H1 (cell line): Measurements from ENCODE around the gene GOLGA3. TPM values are rescaled to one million over a fixed set of nuclear protein-coding genes. Genes with fewer than 3 reads are reported as not detected.

Source experiments
- HDAC6 ChIP-seq: IDR thresholded peaks from one replicate; pipeline ENCODE4 v1.7.1; 2012; ENCODE audit warnings: low read depth, mild to moderate bottlenecking, inconsistent platforms, low read length, moderate library complexity
- polyA plus RNA-seq, 7 experiments: library from polyadenylated mRNA; depleted of rRNA in 3 of 7; stranded (reverse) in 5 of 7; unstranded in 2 of 7; fragments of >200 nt in 5 of 7; fragments of 200-250 nt in 2 of 7; gene quantifications; 1 replicate in 5 of 7; 2 replicates in 1 of 7; 4 replicates in 1 of 7; pipeline versions ENCODE4 v1.2.1 to v1.2.3, GENCODE V29; 2011 to 2013; ENCODE audit warnings: missing spikeins in 2 of 7, mixed read lengths in 2 of 7
- total RNA-seq: library from RNA; stranded (reverse); fragmentation: NEBNext Ultra II Directional; extraction: Animal tissue kit (Norgen Biotek cat#: 25700); gene quantifications from 2 replicates; pipeline ENCODE4 v1.2.1, GENCODE V29; 2021

GOLGA3 gene
- total and polyA plus RNA-seq, 2 of the 8 experiments (the other 6 are each of a cell fraction or from before 2014, with no cell fraction given), result 6.4 to 33.1 TPM

DNA sequence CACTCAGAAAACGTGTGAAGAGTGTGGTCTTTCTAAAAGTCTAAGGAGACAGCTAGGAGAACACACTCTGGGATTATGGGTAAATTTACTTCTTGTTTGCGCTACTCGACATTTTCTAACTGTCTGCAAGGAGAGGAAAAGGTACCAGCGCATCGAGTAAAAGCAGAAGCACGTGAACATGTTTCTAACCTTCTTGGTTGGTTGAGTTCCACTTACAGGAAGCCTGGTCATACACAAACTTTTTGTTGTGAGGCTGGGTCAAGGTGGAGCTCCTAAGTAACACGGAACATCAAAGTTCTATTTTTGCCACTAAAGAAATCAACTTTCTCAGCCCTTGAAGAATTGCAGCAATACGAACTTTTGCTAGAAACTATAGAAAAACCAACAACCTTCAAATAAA, 87.0 kb downstream of the GOLGA3 start (continued):
- TF ChIP-seq HDAC6, result no peak
